Measurements from ENCODE around the gene SPEN. TPM values are rescaled to one million over a fixed set of nuclear protein-coding genes. Genes with fewer than 3 reads are reported as not detected.
"Not testable (repeated sequence)": the region's sequence is repeated elsewhere in the genome, so short reads cannot be mapped to it uniquely, and the experiment has no call there.

The SPEN gene
- total and polyA plus RNA-seq, 9 of the 15 experiments (the other 6 are each of a cell fraction or from before 2014, with no cell fraction given): 5.7 to 87.5 (median 27.2) TPM

DNA sequence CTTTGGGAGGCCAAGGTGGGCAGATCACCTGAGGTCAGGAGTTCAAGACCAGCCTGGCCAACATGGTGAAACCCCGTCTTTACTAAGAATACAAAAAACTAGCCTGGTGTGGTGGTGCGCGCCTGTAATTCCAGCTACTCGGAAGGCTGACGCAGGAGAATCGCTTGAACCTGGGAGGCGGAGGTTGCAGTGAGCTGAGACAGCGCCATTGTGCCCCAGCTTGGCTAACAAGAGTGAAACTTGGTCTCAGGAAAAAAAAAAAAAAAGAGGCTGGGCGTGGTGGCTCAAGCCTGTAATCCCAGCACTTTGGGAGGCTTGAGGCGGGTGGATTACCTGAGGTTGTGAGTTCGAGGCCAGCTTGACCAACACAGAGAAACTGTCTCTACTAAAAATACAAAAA is 1.5 kb upstream of the SPEN start:
- FAIRE-seq; H3K9me1 ChIP-seq (ENCODE audit: control insufficient read depth, insufficient read depth, low read length); in situ Hi-C loops (cut with MboI); CTCF ChIA-PET (ENCODE audit: low intra/inter-chr PET ratio); H4K20me1 ChIP-seq (replicated peaks; ENCODE audit: control insufficient read depth, insufficient read depth, low read length); BruUV-seq (replicated peaks); H2AFZ ChIP-seq (ENCODE audit: low read depth, low read length); H3K9me3 ChIP-seq (replicated peaks; ENCODE audit: control insufficient read depth, insufficient read depth, low read depth, low read length); ATAC-seq; H3K36me3 ChIP-seq (ENCODE audit: control insufficient read depth, insufficient read depth, low read length); intact Hi-C loops (cut with micrococcal nuclease); H3K27me3 ChIP-seq (ENCODE audit: control insufficient read depth in 2 of 2, insufficient read depth in 2 of 2, low read length in 2 of 2); TF ChIP-seq ATF1 (CRISPR knock-in tag; IDR thresholded peaks at IDR 0.05): not testable (repeated sequence)
- Histone ChIP-seq H3K4me3 (peak overlapping the region; percentile 62; the same call in 1 of the 2 replicates), H3K9ac (ENCODE audit: insufficient read depth in 1 of 2, low read depth in 2 of 2, low read length in 2 of 2) (peak overlapping the region; percentile 46 to 88), H3K27ac (ENCODE audit: extremely low read depth, low read depth, low read length) (0 out of 3 replicates have a peak overlapping the region, but pooled peaks have one; percentile 97), H3K4me2 (ENCODE audit: insufficient read depth, low read length) (peak overlapping the region; percentile 91; the same call in 1 of the 2 replicates), H3K79me2 (ENCODE audit: control insufficient read depth, insufficient read depth, low read length) (peaks cover 62% of the 10 kb centered on the region), H3K4me1 (replicated peaks in 1 of 2; ENCODE audit: control insufficient read depth in 2 of 2, insufficient read depth in 2 of 2, low read length in 2 of 2) (peaks cover 6 to 27% of the 10 kb centered on the region in 2 experiments)
- WGBS (ENCODE audit: insufficient coverage, low coverage, missing lambda C conversion rate): 80% methylated on average over 10 of the region's 11 CpGs
- peak in 1 of 4 experiments; percentile 32 for DNase-seq (ENCODE audit: extremely low read depth in 1 of 4, low spot score in 3 of 4)
- POLR2A ChIA-PET: interaction anchor here (0.9 to 10.4 kb wide), 6 partner anchors 8 to 41 kb away, joined by 3 to 133 read pairs (median 16); no protein-coding TSS in a partner anchor
- TF ChIP-seq ZNF384 (IDR thresholded peaks at IDR 0.05; ENCODE audit: low read depth, low read length) (peak; percentile 80), KLF1 (tag; IDR thresholded peaks at IDR 0.05) (0 out of 2 replicates have a peak, but pooled peaks have one; percentile 16), BCOR (IDR thresholded peaks at IDR 0.05) (peak; percentile 49; the same call in 1 of the 2 replicates), ATF1 (tag; IDR thresholded peaks at IDR 0.05) (0 out of 2 replicates have a peak, but pooled peaks have one; percentile 1), RBFOX2 (IDR thresholded peaks at IDR 0.05; ENCODE audit: low read depth, low read length) (peak; percentile 31; the same call in 1 of the 2 replicates), CHD1 (IDR thresholded peaks at IDR 0.05; ENCODE audit: low read length) (peak; percentile 29)
- TF ChIP-seq, protein P1, sequence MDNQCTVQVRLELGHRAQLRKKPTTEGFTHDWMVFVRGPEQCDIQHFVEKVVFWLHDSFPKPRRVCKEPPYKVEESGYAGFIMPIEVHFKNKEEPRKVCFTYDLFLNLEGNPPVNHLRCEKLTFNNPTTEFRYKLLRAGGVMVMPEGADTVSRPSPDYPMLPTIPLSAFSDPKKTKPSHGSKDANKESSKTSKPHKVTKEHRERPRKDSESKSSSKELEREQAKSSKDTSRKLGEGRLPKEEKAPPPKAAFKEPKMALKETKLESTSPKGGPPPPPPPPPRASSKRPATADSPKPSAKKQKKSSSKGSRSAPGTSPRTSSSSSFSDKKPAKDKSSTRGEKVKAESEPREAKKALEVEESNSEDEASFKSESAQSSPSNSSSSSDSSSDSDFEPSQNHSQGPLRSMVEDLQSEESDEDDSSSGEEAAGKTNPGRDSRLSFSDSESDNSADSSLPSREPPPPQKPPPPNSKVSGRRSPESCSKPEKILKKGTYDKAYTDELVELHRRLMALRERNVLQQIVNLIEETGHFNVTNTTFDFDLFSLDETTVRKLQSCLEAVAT (IDR thresholded peaks at IDR 0.05): peak in 1 of 2 experiments; percentile 67; a peak in 1 of 4 replicates
- TF ChIP-seq, protein P2, sequence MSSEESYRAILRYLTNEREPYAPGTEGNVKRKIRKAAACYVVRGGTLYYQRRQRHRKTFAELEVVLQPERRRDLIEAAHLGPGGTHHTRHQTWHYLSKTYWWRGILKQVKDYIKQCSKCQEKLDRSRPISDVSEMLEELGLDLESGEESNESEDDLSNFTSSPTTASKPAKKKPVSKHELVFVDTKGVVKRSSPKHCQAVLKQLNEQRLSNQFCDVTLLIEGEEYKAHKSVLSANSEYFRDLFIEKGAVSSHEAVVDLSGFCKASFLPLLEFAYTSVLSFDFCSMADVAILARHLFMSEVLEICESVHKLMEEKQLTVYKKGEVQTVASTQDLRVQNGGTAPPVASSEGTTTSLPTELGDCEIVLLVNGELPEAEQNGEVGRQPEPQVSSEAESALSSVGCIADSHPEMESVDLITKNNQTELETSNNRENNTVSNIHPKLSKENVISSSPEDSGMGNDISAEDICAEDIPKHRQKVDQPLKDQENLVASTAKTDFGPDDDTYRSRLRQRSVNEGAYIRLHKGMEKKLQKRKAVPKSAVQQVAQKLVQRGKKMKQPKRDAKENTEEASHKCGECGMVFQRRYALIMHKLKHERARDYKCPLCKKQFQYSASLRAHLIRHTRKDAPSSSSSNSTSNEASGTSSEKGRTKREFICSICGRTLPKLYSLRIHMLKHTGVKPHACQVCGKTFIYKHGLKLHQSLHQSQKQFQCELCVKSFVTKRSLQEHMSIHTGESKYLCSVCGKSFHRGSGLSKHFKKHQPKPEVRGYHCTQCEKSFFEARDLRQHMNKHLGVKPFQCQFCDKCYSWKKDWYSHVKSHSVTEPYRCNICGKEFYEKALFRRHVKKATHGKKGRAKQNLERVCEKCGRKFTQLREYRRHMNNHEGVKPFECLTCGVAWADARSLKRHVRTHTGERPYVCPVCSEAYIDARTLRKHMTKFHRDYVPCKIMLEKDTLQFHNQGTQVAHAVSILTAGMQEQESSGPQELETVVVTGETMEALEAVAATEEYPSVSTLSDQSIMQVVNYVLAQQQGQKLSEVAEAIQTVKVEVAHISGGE (CRISPR knock-in tag; IDR thresholded peaks at IDR 0.05): peak in 1 of 3 experiments; percentile 30; a peak in 1 of 6 replicates
- TF ChIP-seq, protein P3, sequence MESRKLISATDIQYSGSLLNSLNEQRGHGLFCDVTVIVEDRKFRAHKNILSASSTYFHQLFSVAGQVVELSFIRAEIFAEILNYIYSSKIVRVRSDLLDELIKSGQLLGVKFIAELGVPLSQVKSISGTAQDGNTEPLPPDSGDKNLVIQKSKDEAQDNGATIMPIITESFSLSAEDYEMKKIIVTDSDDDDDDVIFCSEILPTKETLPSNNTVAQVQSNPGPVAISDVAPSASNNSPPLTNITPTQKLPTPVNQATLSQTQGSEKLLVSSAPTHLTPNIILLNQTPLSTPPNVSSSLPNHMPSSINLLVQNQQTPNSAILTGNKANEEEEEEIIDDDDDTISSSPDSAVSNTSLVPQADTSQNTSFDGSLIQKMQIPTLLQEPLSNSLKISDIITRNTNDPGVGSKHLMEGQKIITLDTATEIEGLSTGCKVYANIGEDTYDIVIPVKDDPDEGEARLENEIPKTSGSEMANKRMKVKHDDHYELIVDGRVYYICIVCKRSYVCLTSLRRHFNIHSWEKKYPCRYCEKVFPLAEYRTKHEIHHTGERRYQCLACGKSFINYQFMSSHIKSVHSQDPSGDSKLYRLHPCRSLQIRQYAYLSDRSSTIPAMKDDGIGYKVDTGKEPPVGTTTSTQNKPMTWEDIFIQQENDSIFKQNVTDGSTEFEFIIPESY (CRISPR knock-in tag; IDR thresholded peaks at IDR 0.05): peak; percentile 43; the same call in 1 of the 2 replicates
- TF ChIP-seq, protein P4, sequence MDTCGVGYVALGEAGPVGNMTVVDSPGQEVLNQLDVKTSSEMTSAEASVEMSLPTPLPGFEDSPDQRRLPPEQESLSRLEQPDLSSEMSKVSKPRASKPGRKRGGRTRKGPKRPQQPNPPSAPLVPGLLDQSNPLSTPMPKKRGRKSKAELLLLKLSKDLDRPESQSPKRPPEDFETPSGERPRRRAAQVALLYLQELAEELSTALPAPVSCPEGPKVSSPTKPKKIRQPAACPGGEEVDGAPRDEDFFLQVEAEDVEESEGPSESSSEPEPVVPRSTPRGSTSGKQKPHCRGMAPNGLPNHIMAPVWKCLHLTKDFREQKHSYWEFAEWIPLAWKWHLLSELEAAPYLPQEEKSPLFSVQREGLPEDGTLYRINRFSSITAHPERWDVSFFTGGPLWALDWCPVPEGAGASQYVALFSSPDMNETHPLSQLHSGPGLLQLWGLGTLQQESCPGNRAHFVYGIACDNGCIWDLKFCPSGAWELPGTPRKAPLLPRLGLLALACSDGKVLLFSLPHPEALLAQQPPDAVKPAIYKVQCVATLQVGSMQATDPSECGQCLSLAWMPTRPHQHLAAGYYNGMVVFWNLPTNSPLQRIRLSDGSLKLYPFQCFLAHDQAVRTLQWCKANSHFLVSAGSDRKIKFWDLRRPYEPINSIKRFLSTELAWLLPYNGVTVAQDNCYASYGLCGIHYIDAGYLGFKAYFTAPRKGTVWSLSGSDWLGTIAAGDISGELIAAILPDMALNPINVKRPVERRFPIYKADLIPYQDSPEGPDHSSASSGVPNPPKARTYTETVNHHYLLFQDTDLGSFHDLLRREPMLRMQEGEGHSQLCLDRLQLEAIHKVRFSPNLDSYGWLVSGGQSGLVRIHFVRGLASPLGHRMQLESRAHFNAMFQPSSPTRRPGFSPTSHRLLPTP (IDR thresholded peaks at IDR 0.05; ENCODE audit: borderline replicate concordance, extremely low read depth, insufficient read length): peak; percentile 39

All from K562 (cell line).